Measurements from ENCODE around the gene NFKBIB. TPM values are rescaled to one million over a fixed set of nuclear protein-coding genes. Genes with fewer than 3 reads are reported as not detected.
"Not testable (repeated sequence)": the region's sequence is repeated elsewhere in the genome, so short reads cannot be mapped to it uniquely, and the experiment has no call there.

NFKBIB gene
- polyA plus RNA-seq, 2 of the 4 experiments (the other 2 are of a cell fraction): 35.0 to 61.7 TPM

DNA sequence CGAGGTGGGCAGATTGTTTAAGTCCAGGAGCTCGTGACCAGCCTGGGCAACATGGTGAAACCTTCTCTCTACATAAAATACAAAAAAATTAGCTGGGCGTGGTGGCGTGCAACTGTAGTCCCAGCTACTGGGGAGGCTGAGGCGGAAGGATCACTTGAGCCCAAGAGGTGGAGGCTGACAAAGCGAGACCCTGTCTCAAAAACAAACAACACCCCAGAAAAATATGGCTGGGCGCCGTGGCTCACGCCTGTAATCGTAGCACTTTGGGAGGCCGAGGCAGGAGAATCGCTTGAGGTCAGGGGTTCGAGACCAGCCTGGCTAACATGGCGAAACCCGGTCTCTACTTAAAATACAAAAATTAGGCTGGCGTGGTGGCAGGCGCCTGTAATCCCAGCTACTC is 46.6 kb upstream of the NFKBIB start:
- peaks cover 18% of the 10 kb centered on the region for H3K4me1 ChIP-seq
- TF ChIP-seq MYC (IDR thresholded peaks at IDR 0.05; ENCODE audit: borderline replicate concordance, low read length) (no peak), NR3C1 (IDR thresholded peaks at IDR 0.05) (no peak), CBX2 (IDR thresholded peaks at IDR 0.05; ENCODE audit: borderline replicate concordance, low read depth) (no peak), HOXB13 (CRISPR knock-in tag; IDR thresholded peaks at IDR 0.05; ENCODE audit: low read depth) (no peak), KDM1A (IDR thresholded peaks at IDR 0.05; ENCODE audit: low read depth) (no peak), CBX8 (IDR thresholded peaks at IDR 0.05) (no peak), JUNB (IDR thresholded peaks at IDR 0.05) (no peak), CHD2 (IDR thresholded peaks at IDR 0.05; ENCODE audit: low read length, partially characterized antibody) (no peak), RARB (CRISPR knock-in tag; IDR thresholded peaks at IDR 0.05) (no peak), FOSL2 (IDR thresholded peaks at IDR 0.05) (no peak), FOSL2 (CRISPR knock-in tag; IDR thresholded peaks at IDR 0.05) (no peak), RFX5 (IDR thresholded peaks at IDR 0.05) (no peak), ZFP36 (IDR thresholded peaks at IDR 0.05; ENCODE audit: borderline replicate concordance, partially characterized antibody) (no peak), EHF (CRISPR knock-in tag; IDR thresholded peaks at IDR 0.05) (no peak), JUN (IDR thresholded peaks at IDR 0.05) (no peak)
- TF ChIP-seq, protein P1, sequence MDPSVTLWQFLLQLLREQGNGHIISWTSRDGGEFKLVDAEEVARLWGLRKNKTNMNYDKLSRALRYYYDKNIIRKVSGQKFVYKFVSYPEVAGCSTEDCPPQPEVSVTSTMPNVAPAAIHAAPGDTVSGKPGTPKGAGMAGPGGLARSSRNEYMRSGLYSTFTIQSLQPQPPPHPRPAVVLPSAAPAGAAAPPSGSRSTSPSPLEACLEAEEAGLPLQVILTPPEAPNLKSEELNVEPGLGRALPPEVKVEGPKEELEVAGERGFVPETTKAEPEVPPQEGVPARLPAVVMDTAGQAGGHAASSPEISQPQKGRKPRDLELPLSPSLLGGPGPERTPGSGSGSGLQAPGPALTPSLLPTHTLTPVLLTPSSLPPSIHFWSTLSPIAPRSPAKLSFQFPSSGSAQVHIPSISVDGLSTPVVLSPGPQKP (IDR thresholded peaks at IDR 0.05; ENCODE audit: low read depth, low read length): no peak
- TF ChIP-seq, protein P2, sequence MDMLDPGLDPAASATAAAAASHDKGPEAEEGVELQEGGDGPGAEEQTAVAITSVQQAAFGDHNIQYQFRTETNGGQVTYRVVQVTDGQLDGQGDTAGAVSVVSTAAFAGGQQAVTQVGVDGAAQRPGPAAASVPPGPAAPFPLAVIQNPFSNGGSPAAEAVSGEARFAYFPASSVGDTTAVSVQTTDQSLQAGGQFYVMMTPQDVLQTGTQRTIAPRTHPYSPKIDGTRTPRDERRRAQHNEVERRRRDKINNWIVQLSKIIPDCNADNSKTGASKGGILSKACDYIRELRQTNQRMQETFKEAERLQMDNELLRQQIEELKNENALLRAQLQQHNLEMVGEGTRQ (IDR thresholded peaks at IDR 0.05): no peak
- POLR2A ChIA-PET: interaction anchor here (0.6 to 3.2 kb wide), 16 partner anchors 10 to 237 kb away, joined by 3 to 26 read pairs (median 5); partner anchors contain the start of genes ECH1, EIF3K, MRPS12 and NFKBIB

DNA sequence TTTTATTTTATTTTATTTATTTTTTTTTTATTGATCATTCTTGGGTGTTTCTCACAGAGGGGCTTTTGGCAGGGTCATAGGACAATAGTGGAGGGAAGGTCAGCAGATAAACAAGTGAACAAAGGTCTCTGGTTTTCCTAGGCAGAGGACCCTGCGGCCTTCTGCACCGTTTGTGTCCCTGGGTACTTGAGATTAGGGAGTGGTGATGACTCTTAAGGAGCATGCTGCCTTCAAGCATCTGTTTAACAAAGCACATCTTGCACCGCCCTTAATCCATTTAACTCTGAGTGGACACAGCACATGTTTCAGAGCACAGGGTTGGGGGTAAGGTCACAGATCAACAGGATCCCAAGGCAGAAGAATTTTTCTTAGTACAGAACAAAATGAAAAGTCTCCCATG is 44.8 kb upstream of the NFKBIB start:
- ATAC-seq; FAIRE-seq; DNase-seq (ENCODE audit: low read depth in 1 of 2, low spot score in 1 of 2); H3K27ac ChIP-seq; POLR2A ChIA-PET; H3K4me3 ChIP-seq; H3K4me2 ChIP-seq; H3K9me3 ChIP-seq; CTCF ChIA-PET: not testable (repeated sequence)
- H3K4me1 ChIP-seq: peaks cover 16% of the 10 kb centered on the region
- 75% methylated on average over 2 of the region's 3 CpGs for WGBS (ENCODE audit: missing lambda C conversion rate)

More for the DNA sequence above, 46.6 kb upstream of the NFKBIB start:
- 83% methylated on average over 17 of the region's 17 CpGs for WGBS (ENCODE audit: missing lambda C conversion rate)
- peak overlapping the region; percentile 64 for H3K4me3 ChIP-seq
- peak overlapping the region; percentile 93 to 95 for H3K27ac ChIP-seq
- CTCF ChIA-PET: interaction anchor here (0.7 to 4.3 kb wide), 21 partner anchors 10 to 450 kb away, joined by 3 to 51 read pairs (median 4); partner anchors contain the start of genes ECH1, FAM98C, MRPS12 and SARS2
- no peak for FAIRE-seq
- ATAC-seq: no peak
- no peaks in the 10 kb centered on the region for H3K9me3 ChIP-seq
- H3K4me2 ChIP-seq: peak overlapping the region; percentile 70
- DNase-seq (ENCODE audit: low read depth in 1 of 2, low spot score in 1 of 2): no peak

DNA sequence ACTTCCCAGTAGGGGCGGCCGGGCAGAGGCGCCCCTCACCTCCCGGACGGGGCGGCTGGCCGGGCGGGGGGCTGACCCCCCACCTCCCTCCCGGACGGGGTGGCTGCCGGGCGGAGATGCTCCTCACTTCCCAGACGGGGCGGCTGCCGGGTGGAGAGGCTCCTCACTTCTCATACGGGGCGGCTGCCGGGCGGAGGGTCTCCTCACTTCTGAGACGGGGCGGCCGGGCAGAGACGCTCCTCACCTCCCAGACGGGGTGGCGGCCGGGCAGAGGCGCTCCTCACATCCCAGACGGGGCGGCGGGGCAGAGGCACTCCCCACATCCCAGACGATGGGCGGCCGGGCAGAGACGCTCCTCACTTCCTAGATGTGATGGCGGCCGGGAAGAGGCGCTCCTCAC is 44.0 kb upstream of the NFKBIB start:
- H3K4me2 ChIP-seq; POLR2A ChIA-PET; DNase-seq (ENCODE audit: low read depth in 1 of 2, low spot score in 1 of 2); H3K9me3 ChIP-seq; FAIRE-seq; H3K4me3 ChIP-seq; ATAC-seq; H3K27ac ChIP-seq: not testable (repeated sequence)
- 95% methylated on average over 13 of the region's 37 CpGs for WGBS (ENCODE audit: missing lambda C conversion rate)
- CTCF ChIA-PET: interaction anchor here (24.7 kb wide), 1 partner anchor 26 kb away, joined by 652 read pairs; the partner anchor contains the start of gene RINL
- peaks cover 15% of the 10 kb centered on the region for H3K4me1 ChIP-seq

DNA sequence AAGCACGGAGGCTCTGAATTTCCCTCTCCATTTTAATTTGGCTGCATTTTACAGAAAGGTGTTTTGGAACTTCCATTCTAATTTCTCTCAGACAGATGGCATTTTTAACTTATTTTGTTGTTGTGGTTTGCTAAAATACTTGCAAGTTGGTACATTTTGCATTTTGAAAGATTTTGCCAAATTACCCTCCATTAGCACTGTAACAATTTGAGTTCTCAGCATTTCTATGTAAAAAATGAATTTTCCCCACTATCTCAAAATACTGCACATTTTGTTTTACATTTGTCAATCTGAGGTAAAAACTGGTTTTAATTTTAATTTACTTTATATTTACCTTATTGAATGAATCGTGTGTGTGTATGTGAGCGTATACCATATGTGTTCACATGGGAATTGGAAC is 43.0 kb upstream of the NFKBIB start:
- ChIA-PET CTCF (interaction anchor here (0.6 to 24.7 kb wide), 3 partner anchors 25 to 587 kb away, joined by 3 to 652 read pairs (median 6); partner anchors contain the start of gene RINL), POLR2A (no interaction called here)
- DNase-seq (ENCODE audit: low read depth in 1 of 2, low spot score in 1 of 2): no peak
- ATAC-seq: no peak
- Histone ChIP-seq H3K4me1 (peaks cover 7% of the 10 kb centered on the region), H3K4me3 (no peak overlapping the region), H3K9me3 (no peaks in the 10 kb centered on the region), H3K4me2 (no peak overlapping the region), H3K27ac (no peak overlapping the region)
- 89% methylated on average over 3 of the region's 3 CpGs for WGBS (ENCODE audit: missing lambda C conversion rate)
- FAIRE-seq: peak; percentile 90
- TF ChIP-seq, protein P3, sequence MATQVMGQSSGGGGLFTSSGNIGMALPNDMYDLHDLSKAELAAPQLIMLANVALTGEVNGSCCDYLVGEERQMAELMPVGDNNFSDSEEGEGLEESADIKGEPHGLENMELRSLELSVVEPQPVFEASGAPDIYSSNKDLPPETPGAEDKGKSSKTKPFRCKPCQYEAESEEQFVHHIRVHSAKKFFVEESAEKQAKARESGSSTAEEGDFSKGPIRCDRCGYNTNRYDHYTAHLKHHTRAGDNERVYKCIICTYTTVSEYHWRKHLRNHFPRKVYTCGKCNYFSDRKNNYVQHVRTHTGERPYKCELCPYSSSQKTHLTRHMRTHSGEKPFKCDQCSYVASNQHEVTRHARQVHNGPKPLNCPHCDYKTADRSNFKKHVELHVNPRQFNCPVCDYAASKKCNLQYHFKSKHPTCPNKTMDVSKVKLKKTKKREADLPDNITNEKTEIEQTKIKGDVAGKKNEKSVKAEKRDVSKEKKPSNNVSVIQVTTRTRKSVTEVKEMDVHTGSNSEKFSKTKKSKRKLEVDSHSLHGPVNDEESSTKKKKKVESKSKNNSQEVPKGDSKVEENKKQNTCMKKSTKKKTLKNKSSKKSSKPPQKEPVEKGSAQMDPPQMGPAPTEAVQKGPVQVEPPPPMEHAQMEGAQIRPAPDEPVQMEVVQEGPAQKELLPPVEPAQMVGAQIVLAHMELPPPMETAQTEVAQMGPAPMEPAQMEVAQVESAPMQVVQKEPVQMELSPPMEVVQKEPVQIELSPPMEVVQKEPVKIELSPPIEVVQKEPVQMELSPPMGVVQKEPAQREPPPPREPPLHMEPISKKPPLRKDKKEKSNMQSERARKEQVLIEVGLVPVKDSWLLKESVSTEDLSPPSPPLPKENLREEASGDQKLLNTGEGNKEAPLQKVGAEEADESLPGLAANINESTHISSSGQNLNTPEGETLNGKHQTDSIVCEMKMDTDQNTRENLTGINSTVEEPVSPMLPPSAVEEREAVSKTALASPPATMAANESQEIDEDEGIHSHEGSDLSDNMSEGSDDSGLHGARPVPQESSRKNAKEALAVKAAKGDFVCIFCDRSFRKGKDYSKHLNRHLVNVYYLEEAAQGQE (IDR thresholded peaks at IDR 0.05): no peak
- TF ChIP-seq HOXB5 (CRISPR knock-in tag; IDR thresholded peaks at IDR 0.05): no peak
- TF ChIP-seq NR3C1 (IDR thresholded peaks at IDR 0.05): no peak
- TF ChIP-seq PHF8 (IDR thresholded peaks at IDR 0.05; ENCODE audit: borderline replicate concordance, low read depth): no peak
- TF ChIP-seq KDM5A (IDR thresholded peaks at IDR 0.05): no peak
- no peak for TF ChIP-seq JUN (IDR thresholded peaks at IDR 0.05)
- TF ChIP-seq HOXA7 (CRISPR knock-in tag; IDR thresholded peaks at IDR 0.05): no peak
- TF ChIP-seq JUNB (IDR thresholded peaks at IDR 0.05): no peak
- TF ChIP-seq HDAC2 (IDR thresholded peaks at IDR 0.05): no peak
- no peak for TF ChIP-seq RNF2 (IDR thresholded peaks at IDR 0.05; ENCODE audit: borderline replicate concordance, low read depth)
- TF ChIP-seq, protein P2 (IDR thresholded peaks at IDR 0.05): no peak

Measured in A549 (cell line).